HUES64 (cell line): Measurements from ENCODE around the gene ADM5.

Source experiments
- H3K27ac ChIP-seq: 2 replicates; pipeline ENCODE4 v1.7.0; 2013; ENCODE audit warnings: low read depth, low read length, inconsistent platforms
- H3K27me3 ChIP-seq: 2 replicates; pipeline ENCODE4 v1.6.1; 2013; ENCODE audit warnings: mild to moderate bottlenecking, low read length; ENCODE audit not compliant: insufficient read depth
- H3K36me3 ChIP-seq: 2 replicates; pipeline ENCODE4 v1.6.1; 2013; ENCODE audit warnings: mild to moderate bottlenecking, low read length; ENCODE audit not compliant: insufficient read depth
- H3K4me1 ChIP-seq: 2 replicates; pipeline ENCODE4 v1.6.1; 2013; ENCODE audit warnings: mild to moderate bottlenecking, low read length, moderate library complexity; ENCODE audit not compliant: insufficient read depth
- H3K4me3 ChIP-seq: 2 replicates; pipeline ENCODE4 v1.5.1; 2013; ENCODE audit warnings: mild to moderate bottlenecking, low read length, moderate library complexity
- H3K9ac ChIP-seq: 2 replicates; pipeline ENCODE4 v1.6.1; 2013; ENCODE audit warnings: mild to moderate bottlenecking, low read depth, low read length
- H3K9me3 ChIP-seq: 2 replicates; pipeline ENCODE4 v1.6.1; 2013; ENCODE audit warnings: low read depth, low read length; ENCODE audit not compliant: insufficient read depth
- WGBS: fragments of 150-250, 120-280 bp; methylation state at CpG from one replicate; pipeline ENCODE4 v1.1.7; 2013; ENCODE audit warnings: missing lambda C conversion rate; 5-methylcytosine and 5-hydroxymethylcytosine counted together

Gene ADM5

DNA sequence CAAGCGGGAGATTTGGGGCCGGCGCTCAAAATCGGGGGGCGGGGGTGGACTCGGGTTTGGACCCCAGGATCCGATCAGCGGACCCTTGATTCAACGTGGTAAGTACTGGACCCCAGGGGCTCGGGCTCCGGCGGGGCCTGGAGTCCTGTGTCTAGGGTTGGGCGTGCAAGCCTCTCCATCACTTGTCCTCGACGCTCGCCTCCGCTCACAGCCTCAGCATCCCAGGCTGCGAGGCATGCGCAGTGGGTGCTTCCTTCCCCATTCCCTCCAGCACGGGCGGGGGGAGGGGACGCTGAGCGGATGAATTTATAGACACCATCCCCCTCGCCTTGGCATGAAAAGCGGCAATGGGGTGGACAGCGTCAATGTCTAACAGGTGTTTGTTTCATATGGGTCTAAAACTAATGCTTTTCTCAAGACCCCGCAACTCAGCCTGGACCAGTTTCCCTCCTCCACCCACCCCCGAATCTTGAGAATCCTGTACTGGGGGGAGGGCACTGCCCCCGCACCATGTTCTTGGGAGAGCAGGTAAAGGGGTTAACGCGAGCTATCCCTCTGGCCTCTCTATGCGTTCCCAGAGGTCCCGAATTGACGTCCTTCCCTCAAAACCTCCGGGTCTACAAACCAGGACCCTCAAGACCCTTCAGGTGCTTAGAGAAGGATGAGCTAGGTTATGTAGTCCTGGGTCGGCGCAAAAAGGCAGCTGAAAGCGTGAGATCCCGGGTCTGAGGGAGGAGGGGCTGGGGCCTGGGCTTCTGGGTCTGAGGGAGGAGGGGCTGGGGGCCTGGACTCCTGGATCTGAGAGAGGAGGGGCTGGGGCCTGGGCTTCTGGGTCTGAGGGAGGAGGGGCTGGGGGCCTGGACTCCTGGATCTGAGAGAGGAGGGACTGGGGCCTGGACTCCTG is 2.1 kb downstream of the ADM5 start:
- 11% methylated on average over 34 of the region's 39 CpGs for WGBS
- H3K27me3 ChIP-seq = no peaks in the 10 kb centered on the region
- H3K27ac ChIP-seq = 0 out of 2 replicates have a peak overlapping the region, but pooled peaks have one; percentile 3
- H3K36me3 ChIP-seq = peaks cover 28% of the 10 kb centered on the region
- no peaks in the 10 kb centered on the region for H3K9me3 ChIP-seq
- H3K4me3 ChIP-seq = peak overlapping the region; percentile 67
- H3K9ac ChIP-seq = peak overlapping the region; percentile 73
- H3K4me1 ChIP-seq = peaks cover 6% of the 10 kb centered on the region

DNA sequence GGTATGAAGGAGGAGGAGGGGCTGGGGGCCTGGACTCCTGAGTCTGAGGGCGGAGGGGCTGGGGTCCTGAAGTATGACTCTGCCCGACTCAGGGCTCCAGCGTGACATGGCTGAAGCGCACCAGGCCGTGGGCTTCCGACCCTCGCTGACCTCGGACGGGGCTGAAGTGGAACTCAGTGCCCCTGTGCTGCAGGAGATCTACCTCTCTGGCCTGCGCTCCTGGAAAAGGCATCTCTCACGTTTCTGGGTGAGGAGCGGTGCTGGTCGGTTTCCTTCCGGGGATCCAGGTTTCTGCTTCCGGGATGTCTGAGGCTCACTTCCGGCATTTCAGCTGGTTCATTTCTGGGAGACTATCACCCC is 2.7 kb downstream of the ADM5 start:
- no peak overlapping the region for H3K9ac ChIP-seq
- H3K4me3 ChIP-seq = peak overlapping the region; percentile 67
- no peaks in the 10 kb centered on the region for H3K27me3 ChIP-seq
- H3K36me3 ChIP-seq = peaks cover 28% of the 10 kb centered on the region
- 82% methylated on average over 16 of the region's 16 CpGs for WGBS
- H3K4me1 ChIP-seq = peaks cover 6% of the 10 kb centered on the region
- no peaks in the 10 kb centered on the region for H3K9me3 ChIP-seq
- no peak overlapping the region for H3K27ac ChIP-seq

DNA sequence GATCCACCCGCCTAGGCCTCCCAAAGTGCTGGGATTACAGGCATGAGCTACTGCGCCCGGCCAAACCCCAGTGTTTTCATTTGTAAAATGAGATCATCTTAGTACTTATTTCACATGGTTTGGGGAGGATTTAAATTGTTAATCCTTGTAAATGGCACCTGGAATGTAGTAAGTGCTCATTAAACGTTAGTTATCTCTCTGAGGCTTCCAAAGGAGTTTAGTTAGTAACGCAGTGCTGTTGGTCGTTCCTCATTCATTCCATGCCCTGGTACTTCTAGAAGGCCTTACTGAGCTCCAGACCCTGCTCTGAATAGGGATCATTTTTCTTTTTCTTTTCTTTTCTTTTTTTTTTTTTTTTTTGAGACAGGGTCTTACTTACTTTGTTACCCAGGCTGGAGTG is 6.7 kb downstream of the ADM5 start:
- no peaks in the 10 kb centered on the region for H3K9me3 ChIP-seq
- WGBS = 87% methylated on average over 6 of the region's 6 CpGs
- no peak overlapping the region for H3K27ac ChIP-seq
- H3K4me3 ChIP-seq = no peak overlapping the region
- H3K4me1 ChIP-seq = no peaks in the 10 kb centered on the region
- H3K9ac ChIP-seq = no peak overlapping the region
- H3K36me3 ChIP-seq = peaks cover 19% of the 10 kb centered on the region
- peaks cover 2% of the 10 kb centered on the region; the same call in 1 of the 2 replicates for H3K27me3 ChIP-seq

DNA sequence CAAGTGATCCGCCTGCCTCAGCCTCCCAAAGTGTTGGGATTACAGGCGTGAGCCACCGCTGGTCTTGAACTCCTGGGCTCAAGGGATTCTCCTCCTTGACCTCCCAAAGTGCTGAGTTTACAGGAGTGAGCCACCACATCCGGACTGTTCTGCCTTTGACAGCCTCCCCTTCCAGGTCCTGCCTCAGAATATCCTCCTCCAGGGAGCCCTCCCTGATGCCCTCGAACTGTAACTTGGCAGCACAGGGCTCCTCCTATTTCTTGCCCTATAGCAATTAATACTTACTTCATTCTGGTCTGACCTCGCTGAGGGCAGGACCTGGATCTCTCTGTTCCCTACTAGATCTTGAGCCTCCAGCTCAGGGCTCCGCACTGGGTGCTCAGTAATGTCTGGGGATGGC is 7.5 kb downstream of the ADM5 start:
- no peak overlapping the region for H3K27ac ChIP-seq
- 91% methylated on average over 7 of the region's 7 CpGs for WGBS

GRCh38 chr19:49699364-49699763 is 10.0 kb downstream of the ADM5 start:
- H3K27me3 ChIP-seq = peaks cover 5% of the 10 kb centered on the region; the same call in 1 of the 2 replicates
- H3K4me1 ChIP-seq = no peaks in the 10 kb centered on the region
- H3K4me3 ChIP-seq = no peak overlapping the region
- no peak overlapping the region for H3K9ac ChIP-seq
- 88% methylated on average over 5 of the region's 5 CpGs for WGBS
- H3K36me3 ChIP-seq = peaks cover 11% of the 10 kb centered on the region; the same call in 1 of the 2 replicates
- no peak overlapping the region for H3K27ac ChIP-seq
- no peaks in the 10 kb centered on the region for H3K9me3 ChIP-seq

More for the DNA sequence above, 7.5 kb downstream of the ADM5 start:
- Histone ChIP-seq H3K9me3 (no peaks in the 10 kb centered on the region), H3K4me3 (no peak overlapping the region), H3K9ac (no peak overlapping the region), H3K27me3 (peaks cover 5% of the 10 kb centered on the region; the same call in 1 of the 2 replicates), H3K4me1 (no peaks in the 10 kb centered on the region), H3K36me3 (peaks cover 19% of the 10 kb centered on the region)

DNA sequence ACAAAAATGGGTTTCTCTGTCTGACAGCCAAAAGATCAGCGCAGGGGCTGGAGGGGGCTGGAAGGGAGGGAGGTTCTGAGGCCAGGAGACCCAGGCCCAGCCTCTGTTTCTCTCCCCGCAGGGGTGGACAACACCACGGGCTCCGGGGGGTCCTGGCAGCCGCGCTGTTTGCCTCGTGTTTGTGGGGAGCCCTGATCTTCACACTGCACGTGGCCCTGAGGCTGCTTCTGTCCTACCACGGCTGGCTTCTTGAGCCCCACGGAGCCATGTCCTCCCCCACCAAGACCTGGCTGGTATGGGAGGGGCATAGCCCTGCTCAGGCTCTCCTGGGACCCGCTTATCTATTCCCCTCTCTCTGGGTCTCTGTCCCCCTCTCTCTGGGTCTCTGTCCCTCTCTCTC is 11.2 kb downstream of the ADM5 start:
- Histone ChIP-seq H3K4me3 (no peak overlapping the region), H3K27ac (no peak overlapping the region), H3K9ac (no peak overlapping the region), H3K27me3 (peaks cover 5% of the 10 kb centered on the region; the same call in 1 of the 2 replicates), H3K4me1 (no peaks in the 10 kb centered on the region), H3K9me3 (no peaks in the 10 kb centered on the region), H3K36me3 (peaks cover 18% of the 10 kb centered on the region)
- WGBS = 71% methylated on average over 11 of the region's 11 CpGs

DNA sequence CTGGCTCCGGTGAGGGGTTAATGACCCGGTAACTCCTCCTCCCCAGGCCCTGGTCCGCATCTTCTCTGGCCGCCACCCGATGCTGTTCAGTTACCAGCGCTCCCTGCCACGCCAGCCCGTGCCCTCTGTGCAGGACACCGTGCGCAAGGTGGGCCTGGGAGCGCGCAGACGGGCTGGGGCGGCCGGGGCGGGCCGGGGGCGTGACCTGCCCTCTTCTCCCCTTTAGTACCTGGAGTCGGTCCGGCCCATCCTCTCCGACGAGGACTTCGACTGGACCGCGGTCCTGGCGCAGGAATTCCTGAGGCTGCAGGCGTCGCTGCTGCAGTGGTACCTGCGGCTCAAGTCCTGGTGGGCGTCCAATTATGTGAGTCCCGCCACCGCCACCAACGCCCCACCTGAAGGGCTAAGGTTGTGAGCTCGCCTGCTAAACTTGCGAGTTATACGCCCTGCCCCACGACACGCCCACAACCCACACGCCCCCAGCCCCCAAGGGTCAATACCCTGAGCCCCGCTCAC is 11.9 kb downstream of the ADM5 start:
- no peak overlapping the region for H3K9ac ChIP-seq
- H3K27ac ChIP-seq = no peak overlapping the region
- peaks cover 5% of the 10 kb centered on the region; the same call in 1 of the 2 replicates for H3K27me3 ChIP-seq
- H3K9me3 ChIP-seq = no peaks in the 10 kb centered on the region
- H3K4me3 ChIP-seq = peak overlapping the region; percentile 34
- H3K4me1 ChIP-seq = no peaks in the 10 kb centered on the region
- H3K36me3 ChIP-seq = peaks cover 22% of the 10 kb centered on the region
- WGBS = 14% methylated on average over 39 of the region's 40 CpGs

- 95% methylated on average over 22 of the region's 22 CpGs for WGBS
- peaks cover 20% of the 10 kb centered on the region for H3K36me3 ChIP-seq
- no peak overlapping the region for H3K9ac ChIP-seq
- H3K4me3 ChIP-seq = no peak overlapping the region
- no peaks in the 10 kb centered on the region for H3K4me1 ChIP-seq
- no peaks in the 10 kb centered on the region for H3K9me3 ChIP-seq
- H3K27me3 ChIP-seq = peaks cover 5% of the 10 kb centered on the region; the same call in 1 of the 2 replicates
- no peak overlapping the region for H3K27ac ChIP-seq
Measured at GRCh38 chr19:49704888-49705642, 15.7 kb downstream of the ADM5 start.

DNA sequence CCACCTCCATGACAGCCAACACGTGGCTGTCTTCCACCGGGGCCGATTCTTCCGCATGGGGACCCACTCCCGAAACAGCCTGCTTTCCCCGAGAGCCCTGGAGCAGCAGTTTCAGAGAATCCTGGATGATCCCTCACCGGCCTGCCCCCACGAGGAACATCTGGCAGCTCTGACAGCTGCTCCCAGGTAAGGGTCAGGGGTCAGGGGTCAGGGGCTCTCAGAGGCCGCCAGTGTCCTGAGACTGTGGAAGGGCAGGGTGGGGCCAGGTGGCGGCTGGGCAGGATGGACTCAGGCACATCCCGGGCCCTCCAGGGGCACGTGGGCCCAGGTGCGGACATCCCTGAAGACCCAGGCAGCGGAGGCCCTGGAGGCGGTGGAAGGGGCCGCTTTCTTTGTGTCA is 16.5 kb downstream of the ADM5 start:
- H3K27me3 ChIP-seq = peaks cover 5% of the 10 kb centered on the region; the same call in 1 of the 2 replicates
- no peak overlapping the region for H3K4me3 ChIP-seq
- no peak overlapping the region for H3K9ac ChIP-seq
- no peaks in the 10 kb centered on the region for H3K4me1 ChIP-seq
- H3K9me3 ChIP-seq = no peaks in the 10 kb centered on the region
- H3K36me3 ChIP-seq = peaks cover 27% of the 10 kb centered on the region
- WGBS = 94% methylated on average over 16 of the region's 16 CpGs
- H3K27ac ChIP-seq = no peak overlapping the region

- Histone ChIP-seq H3K9me3 (no peaks in the 10 kb centered on the region), H3K36me3 (peaks cover 26% of the 10 kb centered on the region), H3K4me1 (no peaks in the 10 kb centered on the region), H3K4me3 (no peak overlapping the region), H3K27ac (no peak overlapping the region), H3K9ac (no peak overlapping the region), H3K27me3 (no peaks in the 10 kb centered on the region)
- 93% methylated on average over 20 of the region's 20 CpGs for WGBS
Measured at GRCh38 chr19:49710372-49710951, 21.1 kb downstream of the ADM5 start.
